Head of caudate nucleus (tissue), 42 donors: ENCODE measurements around the gene ZNF830.
A peak's percentile ranks its signal among the peaks of the same experiment; 100 is the strongest.
"Not testable (repeated sequence)": the region's sequence is repeated elsewhere in the genome, so short reads cannot be mapped to it uniquely, and the experiment has no call there.

ENCODE experiments used
- DNase-seq, 42 donors: peaks; one replicate each; pipeline versions ENCODE4 v3.0.0 to v3.0.0-alpha.2; 2020 to 2021; ENCODE audit warnings: mixed read lengths in 7 of 42
- intact Hi-C: fragments of 100-400 bp; cut with DNase I; formaldehyde crosslinking; loops from one replicate; pipeline ENCODE4 v1.15.0; 2022

ZNF830 gene

DNA sequence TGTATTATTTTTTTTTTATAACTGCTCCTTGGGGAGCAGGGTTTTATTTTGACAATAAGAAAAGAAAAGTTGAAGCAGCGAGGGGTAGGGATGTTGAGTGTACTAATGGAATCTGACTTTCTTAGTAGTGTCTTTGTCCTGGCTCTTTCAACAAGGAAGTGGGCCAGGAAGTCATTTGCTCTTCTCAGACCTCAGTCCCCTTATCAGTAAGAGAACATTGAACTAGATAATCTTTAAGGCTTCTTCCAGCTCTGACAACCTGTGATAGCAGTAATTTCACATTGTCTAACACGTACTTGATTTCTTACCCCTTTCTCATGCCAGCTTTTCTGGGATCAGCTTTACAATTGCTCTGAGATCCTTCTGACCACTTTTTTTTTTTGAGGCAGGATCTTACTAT, 27.3 kb downstream of the ZNF830 start:
- DNase-seq = no peak
- intact Hi-C loops = no loop called here

DNA sequence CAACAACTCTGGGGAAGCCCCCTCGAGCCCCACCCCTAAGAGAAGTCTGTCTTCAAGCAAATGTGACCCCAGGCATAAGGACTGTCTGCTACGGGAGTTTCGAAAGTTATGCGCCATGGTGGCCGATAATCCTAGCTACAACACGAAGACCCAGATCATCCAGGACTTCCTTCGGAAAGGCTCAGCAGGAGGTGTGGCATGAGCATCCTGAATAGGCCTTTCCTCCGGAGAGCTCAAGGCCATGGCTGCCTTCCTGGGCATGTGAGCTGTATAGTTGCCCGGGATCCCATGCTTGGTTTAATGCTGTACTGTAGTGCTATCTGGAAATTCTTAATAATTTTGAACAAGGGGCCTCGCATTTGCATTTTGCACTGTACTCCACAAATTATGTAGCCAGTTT, 28.1 kb downstream of the ZNF830 start:
- intact Hi-C loops = no loop called here

DNA sequence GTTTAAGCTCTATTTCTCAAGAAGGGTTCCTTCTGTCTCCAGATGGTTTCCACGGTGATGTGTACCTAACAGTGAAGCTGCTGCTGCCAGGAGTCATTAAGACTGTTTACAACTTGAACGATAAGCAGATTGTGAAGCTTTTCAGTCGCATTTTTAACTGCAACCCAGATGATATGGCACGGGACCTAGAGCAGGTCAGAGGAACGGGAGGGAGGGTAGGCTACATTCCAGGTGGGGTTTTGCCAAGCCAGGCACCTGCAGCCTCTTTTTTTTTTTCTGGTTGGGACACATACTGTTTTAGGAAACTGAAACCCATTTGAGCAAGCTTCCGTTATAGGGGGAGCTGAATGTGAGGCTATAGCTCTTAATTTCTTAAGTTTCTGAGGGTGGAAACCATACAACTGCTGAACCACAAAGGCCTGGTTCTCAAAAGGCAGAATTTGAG, 29.6 kb downstream of the ZNF830 start:
- DNase-seq = no peak
- intact Hi-C loops = no loop called here

More for the DNA sequence above, 28.1 kb downstream of the ZNF830 start:
- no peak for DNase-seq

DNA sequence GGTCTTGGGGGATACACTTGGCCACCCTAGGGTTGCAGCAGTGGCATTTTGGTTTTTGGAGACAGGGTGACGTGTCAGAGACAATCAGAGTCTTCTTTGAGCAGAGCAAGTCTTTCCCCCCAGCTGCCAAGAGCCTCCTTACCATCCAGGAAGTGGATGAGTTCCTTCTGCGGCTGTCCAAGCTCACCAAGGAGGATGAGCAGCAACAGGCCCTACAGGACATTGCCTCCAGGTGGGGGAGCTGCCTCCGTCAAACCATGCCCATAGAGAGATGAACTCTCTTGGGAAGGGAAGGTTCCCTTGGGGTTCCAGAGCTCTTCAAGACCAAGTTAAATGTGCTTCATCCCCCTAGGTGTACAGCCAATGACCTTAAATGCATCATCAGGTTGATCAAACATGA, 30.3 kb downstream of the ZNF830 start:
- no peak for DNase-seq
- intact Hi-C loops = no loop called here

- no peak for DNase-seq
- intact Hi-C loops = loop anchor here (1.0 kb wide), 1 partner anchor 12 kb away; no protein-coding TSS in a partner anchor
These were observed 31.7 kb downstream of the ZNF830 start for GRCh38 chr17:34993031-34993430.

GRCh38 chr17:34996422-34997285, 35.3 kb downstream of the ZNF830 start:
- intact Hi-C loops = loop anchor here (5.0 kb wide), 1 partner anchor 91 kb away; no protein-coding TSS in a partner anchor
- DNase-seq = no peak

DNA sequence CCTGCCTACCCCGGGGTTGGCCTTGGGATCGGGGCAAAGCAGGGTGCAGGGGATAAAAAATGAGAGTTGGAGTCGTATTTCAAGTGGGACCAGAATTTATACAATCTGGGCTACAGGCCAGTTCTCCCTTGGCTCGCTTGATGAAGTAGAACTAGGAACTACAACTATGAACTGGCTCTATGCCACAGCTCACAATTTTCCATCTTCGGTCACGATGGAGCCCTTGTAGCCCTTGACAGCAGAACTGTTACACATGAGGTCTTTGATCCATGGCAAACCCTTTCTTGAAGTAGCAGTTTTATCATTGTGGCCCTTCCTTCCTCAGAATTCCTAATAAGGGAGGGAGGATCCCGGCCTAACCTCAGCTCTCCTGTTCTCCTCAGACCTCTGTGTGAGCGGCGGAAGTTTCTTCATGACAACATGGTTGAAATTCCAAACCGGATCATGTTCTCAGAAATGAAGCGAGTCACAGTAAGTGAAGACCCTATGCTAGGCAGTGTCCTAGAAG, 36.1 kb downstream of the ZNF830 start:
- DNase-seq = no peak
- intact Hi-C loops = loop anchor here (5.0 kb wide), 1 partner anchor 90 kb away; no protein-coding TSS in a partner anchor

GRCh38 chr17:34998205-34998604, 36.9 kb downstream of the ZNF830 start:
- peak; percentile 48 to 92 (median 82) for DNase-seq
- intact Hi-C loops = loop anchor here (5.0 kb wide), 1 partner anchor 89 kb away; no protein-coding TSS in a partner anchor

GRCh38 chr17:34999456-34999855, 38.1 kb downstream of the ZNF830 start:
- intact Hi-C loops = loop anchor here (5.0 kb wide), 1 partner anchor 88 kb away; no protein-coding TSS in a partner anchor

GRCh38 chr17:35000965-35001364, 39.6 kb downstream of the ZNF830 start:
- DNase-seq = not testable (repeated sequence)
- intact Hi-C loops = loop anchor here (5.0 kb wide), 1 partner anchor 116 kb away; the partner anchor contains the start of gene RAD51D

More at GRCh38 chr17:34999456-34999855, 38.1 kb downstream of the ZNF830 start:
- DNase-seq = no peak

- DNase-seq = no peak
- intact Hi-C loops = loop anchor here (5.0 kb wide), 1 partner anchor 116 kb away; the partner anchor contains the start of gene RAD51D
These were observed 40.2 kb downstream of the ZNF830 start for GRCh38 chr17:35001549-35001948.

DNA sequence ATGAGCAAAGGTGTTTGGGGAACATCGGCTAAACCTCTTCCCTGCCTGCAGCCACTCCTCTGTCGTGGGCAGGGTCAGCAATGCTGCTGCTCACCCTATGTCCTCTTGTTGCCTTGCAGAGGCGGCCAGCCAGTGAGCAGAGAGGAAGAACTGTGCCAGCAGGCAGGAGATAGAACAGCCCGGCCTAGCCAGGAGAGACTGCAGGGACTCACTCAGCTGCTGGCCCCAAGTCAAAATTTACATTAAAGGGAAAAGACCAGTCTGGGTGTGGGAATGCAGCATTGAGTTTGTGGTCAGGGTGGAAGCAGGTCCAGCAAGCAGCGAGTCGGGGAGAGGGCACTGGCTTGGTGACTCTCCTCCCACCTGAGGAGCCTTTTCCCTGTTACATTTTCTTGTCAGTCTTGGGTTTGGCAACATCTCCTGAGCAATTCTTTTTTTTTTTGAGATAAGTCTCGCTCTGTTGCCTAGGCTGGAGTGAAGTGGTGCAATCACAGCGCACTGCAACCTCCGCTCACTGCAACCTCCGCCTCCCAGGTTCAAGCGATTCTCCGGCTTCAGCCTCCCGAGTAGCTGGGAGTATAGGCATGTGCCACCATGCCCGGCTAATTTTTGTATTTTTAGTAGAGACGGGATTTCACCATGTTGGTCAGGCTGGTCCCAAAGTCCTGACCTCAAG, 41.7 kb downstream of the ZNF830 start:
- intact Hi-C loops = loop anchor here (5.0 kb wide), 1 partner anchor 114 kb away; the partner anchor contains the start of gene RAD51D
- DNase-seq = peak in 2 of 42 donors; percentile 8 to 19

GRCh38 chr17:35003778-35004177, 42.4 kb downstream of the ZNF830 start:
- intact Hi-C loops = loop anchor here (5.0 kb wide), 1 partner anchor 114 kb away; the partner anchor contains the start of gene RAD51D
- no peak for DNase-seq

DNA sequence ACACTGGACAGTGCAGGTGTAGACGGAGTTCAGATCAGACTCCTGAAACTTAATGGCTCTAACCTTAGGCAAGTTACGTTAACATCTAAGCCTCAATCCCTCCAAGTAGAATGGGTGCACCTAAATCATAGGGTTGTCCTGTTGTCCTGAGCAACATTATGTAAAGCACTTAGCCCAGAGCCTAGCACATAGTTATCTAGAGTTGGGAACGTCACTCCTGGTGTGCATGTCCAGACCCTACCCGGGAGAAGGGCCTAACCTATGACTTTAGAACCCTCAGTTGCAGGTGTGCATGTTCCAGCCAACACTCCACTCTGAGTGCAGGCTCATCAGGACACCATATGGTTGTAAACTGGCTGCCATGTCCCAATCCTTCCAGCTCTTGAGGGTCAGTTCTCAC, 45.0 kb downstream of the ZNF830 start:
- intact Hi-C loops = no loop called here
- no peak for DNase-seq

DNA sequence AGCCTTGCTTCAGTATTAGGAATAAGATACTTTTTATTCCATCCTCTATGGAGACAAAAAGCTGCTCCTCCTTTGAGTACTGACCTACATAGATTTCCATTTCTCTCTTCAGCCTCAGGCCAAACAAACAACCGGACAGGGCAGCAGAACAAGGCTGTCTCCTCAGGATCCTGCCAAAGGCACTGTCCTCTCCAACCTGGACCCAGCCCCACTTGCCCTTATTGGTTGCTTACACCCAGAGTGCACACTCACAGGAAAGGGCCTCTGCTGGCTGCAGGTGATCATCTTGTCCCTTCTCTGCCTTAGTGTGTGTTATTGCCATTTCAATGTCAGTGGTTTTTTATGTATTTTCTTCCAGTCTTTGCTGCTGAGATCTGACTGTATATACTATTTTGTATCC, 45.6 kb downstream of the ZNF830 start:
- intact Hi-C loops = no loop called here
- no peak for DNase-seq

DNA sequence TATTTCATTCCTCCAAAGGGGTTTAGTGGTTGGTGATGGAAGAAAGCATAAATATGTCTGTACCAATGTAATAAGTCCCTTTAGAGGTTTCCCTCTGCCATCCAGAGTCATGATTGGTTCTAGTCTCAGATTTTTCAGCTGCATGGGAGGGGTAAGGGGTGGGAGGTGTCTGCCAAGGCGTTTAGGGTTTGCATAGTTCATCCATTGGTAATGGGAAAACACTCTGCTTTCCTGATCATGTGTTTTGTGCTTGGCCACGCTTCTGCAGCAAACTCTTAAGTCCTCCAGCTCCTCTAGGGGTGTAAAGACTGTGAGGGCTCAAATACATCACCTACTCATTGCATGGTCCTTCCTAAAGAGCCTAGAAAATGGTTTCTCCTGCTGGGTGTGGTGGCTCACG, 48.8 kb downstream of the ZNF830 start:
- intact Hi-C loops = no loop called here

GRCh38 chr17:35011671-35012216, 50.4 kb downstream of the ZNF830 start:
- no peak for DNase-seq
- intact Hi-C loops = no loop called here

More for the DNA sequence above, 48.8 kb downstream of the ZNF830 start:
- no peak for DNase-seq
